SK-N-SH (cell line): ENCODE data around the gene CDH13.

Source experiments
- EP300 ChIP-seq, 2 experiments: IDR thresholded peaks; 2 replicates each; pipeline versions ENCODE4 v1.4.0 to v1.6.1; 2012; ENCODE audit warnings: borderline replicate concordance in 1 of 2, low read depth in 1 of 2, low read length in 1 of 2
- FOXJ3 ChIP-seq: sonication (generic); formaldehyde crosslinking; IDR thresholded peaks from 2 replicates; pipeline ENCODE4 v1.5.1; 2020; ENCODE audit warnings: mild to moderate bottlenecking, missing genetic modification reagents
- GABPA ChIP-seq: IDR thresholded peaks from 2 replicates; pipeline ENCODE4 v1.4.0; 2012; ENCODE audit warnings: low read depth, mild to moderate bottlenecking
- JUND ChIP-seq: IDR thresholded peaks from 2 replicates; pipeline ENCODE4 v1.4.0; 2012
- MXI1 ChIP-seq: IDR thresholded peaks from 2 replicates; pipeline ENCODE4 v1.6.1; 2012; ENCODE audit warnings: mild to moderate bottlenecking, low read depth, low read length, improper control_type of control experiment
- POLR2AphosphoS5 ChIP-seq: IDR thresholded peaks from 2 replicates; pipeline ENCODE4 v1.6.1; 2012; ENCODE audit warnings: low read depth, low read length
- REST ChIP-seq: IDR thresholded peaks from 2 replicates; pipeline ENCODE4 v1.6.1; 2012; ENCODE audit warnings: mild to moderate bottlenecking, low read depth, low read length, moderate library complexity
- TAF1 ChIP-seq: IDR thresholded peaks from 2 replicates; pipeline ENCODE4 v1.6.1; 2012; ENCODE audit warnings: low read depth, mild to moderate bottlenecking, low read length, moderate library complexity, borderline replicate concordance
- TEAD4 ChIP-seq: IDR thresholded peaks from 2 replicates; pipeline ENCODE4 v1.4.0; 2012; ENCODE audit warnings: mild to moderate bottlenecking, borderline replicate concordance; ENCODE audit not compliant: insufficient read depth
- TF ChIP-seq, protein P1 (sequence below): fragments of 200-600 bp; sonication (generic); IDR thresholded peaks from 2 replicates; pipeline ENCODE4 v1.6.1; 2017; ENCODE audit warnings: antibody characterized with exemption, mild to moderate bottlenecking, moderate library complexity
- TF ChIP-seq, protein P2 (sequence below): IDR thresholded peaks from 2 replicates; pipeline ENCODE4 v1.4.0; 2012; ENCODE audit warnings: low read depth, borderline replicate concordance

GRCh38 chr16:82735186-82735585 lies 108.4 kb downstream of the CDH13 start:
- TF ChIP-seq, protein P1, sequence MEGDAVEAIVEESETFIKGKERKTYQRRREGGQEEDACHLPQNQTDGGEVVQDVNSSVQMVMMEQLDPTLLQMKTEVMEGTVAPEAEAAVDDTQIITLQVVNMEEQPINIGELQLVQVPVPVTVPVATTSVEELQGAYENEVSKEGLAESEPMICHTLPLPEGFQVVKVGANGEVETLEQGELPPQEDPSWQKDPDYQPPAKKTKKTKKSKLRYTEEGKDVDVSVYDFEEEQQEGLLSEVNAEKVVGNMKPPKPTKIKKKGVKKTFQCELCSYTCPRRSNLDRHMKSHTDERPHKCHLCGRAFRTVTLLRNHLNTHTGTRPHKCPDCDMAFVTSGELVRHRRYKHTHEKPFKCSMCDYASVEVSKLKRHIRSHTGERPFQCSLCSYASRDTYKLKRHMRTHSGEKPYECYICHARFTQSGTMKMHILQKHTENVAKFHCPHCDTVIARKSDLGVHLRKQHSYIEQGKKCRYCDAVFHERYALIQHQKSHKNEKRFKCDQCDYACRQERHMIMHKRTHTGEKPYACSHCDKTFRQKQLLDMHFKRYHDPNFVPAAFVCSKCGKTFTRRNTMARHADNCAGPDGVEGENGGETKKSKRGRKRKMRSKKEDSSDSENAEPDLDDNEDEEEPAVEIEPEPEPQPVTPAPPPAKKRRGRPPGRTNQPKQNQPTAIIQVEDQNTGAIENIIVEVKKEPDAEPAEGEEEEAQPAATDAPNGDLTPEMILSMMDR = no peak
- TF ChIP-seq GABPA (no peak), REST (no peak), POLR2AphosphoS5 (no peak), FOXJ3 (CRISPR knock-in tag) (no peak), MXI1 (no peak), TAF1 (no peak), TEAD4 (no peak), JUND (no peak), EP300 (IDR thresholded peaks at IDR 0.05; ENCODE audit: borderline replicate concordance in 1 of 2, low read depth in 1 of 2, low read length in 1 of 2) (no peak)
- TF ChIP-seq, protein P2, sequence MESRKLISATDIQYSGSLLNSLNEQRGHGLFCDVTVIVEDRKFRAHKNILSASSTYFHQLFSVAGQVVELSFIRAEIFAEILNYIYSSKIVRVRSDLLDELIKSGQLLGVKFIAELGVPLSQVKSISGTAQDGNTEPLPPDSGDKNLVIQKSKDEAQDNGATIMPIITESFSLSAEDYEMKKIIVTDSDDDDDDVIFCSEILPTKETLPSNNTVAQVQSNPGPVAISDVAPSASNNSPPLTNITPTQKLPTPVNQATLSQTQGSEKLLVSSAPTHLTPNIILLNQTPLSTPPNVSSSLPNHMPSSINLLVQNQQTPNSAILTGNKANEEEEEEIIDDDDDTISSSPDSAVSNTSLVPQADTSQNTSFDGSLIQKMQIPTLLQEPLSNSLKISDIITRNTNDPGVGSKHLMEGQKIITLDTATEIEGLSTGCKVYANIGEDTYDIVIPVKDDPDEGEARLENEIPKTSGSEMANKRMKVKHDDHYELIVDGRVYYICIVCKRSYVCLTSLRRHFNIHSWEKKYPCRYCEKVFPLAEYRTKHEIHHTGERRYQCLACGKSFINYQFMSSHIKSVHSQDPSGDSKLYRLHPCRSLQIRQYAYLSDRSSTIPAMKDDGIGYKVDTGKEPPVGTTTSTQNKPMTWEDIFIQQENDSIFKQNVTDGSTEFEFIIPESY = no peak
